IMR-90 (cell line): ENCODE measurements around the gene NEK9.

Experiments used
- BHLHE40 ChIP-seq: fragments of 150-350 bp; IDR thresholded peaks from 2 replicates; pipeline ENCODE4 v1.6.1; 2016; ENCODE audit warnings: mild to moderate bottlenecking, low read depth, low read length
- CEBPB ChIP-seq: IDR thresholded peaks from 2 replicates; pipeline ENCODE4 v1.6.1; 2012; ENCODE audit warnings: low read depth, low read length, improper control_type of control experiment
- FOS ChIP-seq: fragments of 150-350 bp; IDR thresholded peaks from 2 replicates; pipeline ENCODE4 v1.6.1; 2016; ENCODE audit warnings: low read depth, low read length
- POLR2A ChIP-seq: IDR thresholded peaks from 2 replicates; pipeline ENCODE4 v1.6.1; 2012; ENCODE audit warnings: mild to moderate bottlenecking, low read depth, low read length
- RCOR1 ChIP-seq: IDR thresholded peaks from 2 replicates; pipeline ENCODE4 v1.6.1; 2012; ENCODE audit warnings: mild to moderate bottlenecking, low read length, improper control_type of control experiment; ENCODE audit not compliant: insufficient replicate concordance
- TF ChIP-seq, protein P1 (sequence below): conservative IDR thresholded peaks from 2 replicates; pipeline ENCODE4 v1.5.1; 2012; ENCODE audit warnings: mild to moderate bottlenecking, low read depth, low read length, improper control_type of control experiment
- TF ChIP-seq, protein P2 (sequence below): fragments of 150-350 bp; IDR thresholded peaks from 2 replicates; pipeline ENCODE4 v1.6.1; 2016; ENCODE audit warnings: low read depth, mild to moderate bottlenecking, low read length, moderate library complexity, borderline replicate concordance

- TF ChIP-seq, protein P1, sequence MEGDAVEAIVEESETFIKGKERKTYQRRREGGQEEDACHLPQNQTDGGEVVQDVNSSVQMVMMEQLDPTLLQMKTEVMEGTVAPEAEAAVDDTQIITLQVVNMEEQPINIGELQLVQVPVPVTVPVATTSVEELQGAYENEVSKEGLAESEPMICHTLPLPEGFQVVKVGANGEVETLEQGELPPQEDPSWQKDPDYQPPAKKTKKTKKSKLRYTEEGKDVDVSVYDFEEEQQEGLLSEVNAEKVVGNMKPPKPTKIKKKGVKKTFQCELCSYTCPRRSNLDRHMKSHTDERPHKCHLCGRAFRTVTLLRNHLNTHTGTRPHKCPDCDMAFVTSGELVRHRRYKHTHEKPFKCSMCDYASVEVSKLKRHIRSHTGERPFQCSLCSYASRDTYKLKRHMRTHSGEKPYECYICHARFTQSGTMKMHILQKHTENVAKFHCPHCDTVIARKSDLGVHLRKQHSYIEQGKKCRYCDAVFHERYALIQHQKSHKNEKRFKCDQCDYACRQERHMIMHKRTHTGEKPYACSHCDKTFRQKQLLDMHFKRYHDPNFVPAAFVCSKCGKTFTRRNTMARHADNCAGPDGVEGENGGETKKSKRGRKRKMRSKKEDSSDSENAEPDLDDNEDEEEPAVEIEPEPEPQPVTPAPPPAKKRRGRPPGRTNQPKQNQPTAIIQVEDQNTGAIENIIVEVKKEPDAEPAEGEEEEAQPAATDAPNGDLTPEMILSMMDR = no peak
- TF ChIP-seq POLR2A = no peak
- TF ChIP-seq RCOR1 = no peak
- TF ChIP-seq, protein P2, sequence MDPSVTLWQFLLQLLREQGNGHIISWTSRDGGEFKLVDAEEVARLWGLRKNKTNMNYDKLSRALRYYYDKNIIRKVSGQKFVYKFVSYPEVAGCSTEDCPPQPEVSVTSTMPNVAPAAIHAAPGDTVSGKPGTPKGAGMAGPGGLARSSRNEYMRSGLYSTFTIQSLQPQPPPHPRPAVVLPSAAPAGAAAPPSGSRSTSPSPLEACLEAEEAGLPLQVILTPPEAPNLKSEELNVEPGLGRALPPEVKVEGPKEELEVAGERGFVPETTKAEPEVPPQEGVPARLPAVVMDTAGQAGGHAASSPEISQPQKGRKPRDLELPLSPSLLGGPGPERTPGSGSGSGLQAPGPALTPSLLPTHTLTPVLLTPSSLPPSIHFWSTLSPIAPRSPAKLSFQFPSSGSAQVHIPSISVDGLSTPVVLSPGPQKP = no peak
- TF ChIP-seq FOS = no peak
- TF ChIP-seq BHLHE40 = no peak
- no peak for TF ChIP-seq CEBPB
Observed at GRCh38 chr14:75064205-75064567, 62.7 kb downstream of the NEK9 start.
